Measurements from ENCODE around the gene SLC24A3. TPM values are rescaled to one million over a fixed set of nuclear protein-coding genes. Genes with fewer than 3 reads are reported as not detected.

Gene SLC24A3
- total and polyA plus RNA-seq, 9 donors, result 4.8 to 40.5 (median 18.6) TPM

DNA sequence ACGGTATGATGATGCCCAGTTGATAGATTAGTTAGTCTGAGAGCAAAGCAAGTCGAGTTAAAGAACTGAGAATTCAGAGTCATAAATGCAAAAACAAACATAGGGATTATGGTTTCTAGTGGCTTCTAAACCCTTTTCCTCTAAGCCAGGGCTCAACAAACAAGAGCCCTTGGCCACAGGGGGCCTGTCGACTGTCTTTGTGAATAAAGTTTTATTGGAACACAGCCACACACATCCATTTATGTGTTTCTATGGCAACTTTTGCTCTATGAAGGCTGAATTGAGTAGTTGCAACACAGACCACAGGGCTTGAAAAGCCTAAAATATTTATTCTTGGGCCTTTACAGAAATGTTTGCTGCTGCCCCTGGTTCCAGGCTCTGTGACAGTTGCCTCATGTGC is 76.2 kb downstream of the SLC24A3 start:
- Histone ChIP-seq H3K27me3 (no peaks in the 10 kb centered on the region), H3K4me1 (ENCODE audit: insufficient read depth) (peaks cover 23% of the 10 kb centered on the region), H3K27ac (peak overlapping the region in 1 of 2 donors; percentile 59), H3K4me3 (no peak overlapping the region), H3K36me3 (no peaks in the 10 kb centered on the region), H3K9me3 (no peaks in the 10 kb centered on the region)
- no peak for DNase-seq
- TF ChIP-seq EP300 (IDR thresholded peaks at IDR 0.05), result no peak
- no peak for TF ChIP-seq POLR2A (IDR thresholded peaks at IDR 0.05)
- TF ChIP-seq, protein P1, sequence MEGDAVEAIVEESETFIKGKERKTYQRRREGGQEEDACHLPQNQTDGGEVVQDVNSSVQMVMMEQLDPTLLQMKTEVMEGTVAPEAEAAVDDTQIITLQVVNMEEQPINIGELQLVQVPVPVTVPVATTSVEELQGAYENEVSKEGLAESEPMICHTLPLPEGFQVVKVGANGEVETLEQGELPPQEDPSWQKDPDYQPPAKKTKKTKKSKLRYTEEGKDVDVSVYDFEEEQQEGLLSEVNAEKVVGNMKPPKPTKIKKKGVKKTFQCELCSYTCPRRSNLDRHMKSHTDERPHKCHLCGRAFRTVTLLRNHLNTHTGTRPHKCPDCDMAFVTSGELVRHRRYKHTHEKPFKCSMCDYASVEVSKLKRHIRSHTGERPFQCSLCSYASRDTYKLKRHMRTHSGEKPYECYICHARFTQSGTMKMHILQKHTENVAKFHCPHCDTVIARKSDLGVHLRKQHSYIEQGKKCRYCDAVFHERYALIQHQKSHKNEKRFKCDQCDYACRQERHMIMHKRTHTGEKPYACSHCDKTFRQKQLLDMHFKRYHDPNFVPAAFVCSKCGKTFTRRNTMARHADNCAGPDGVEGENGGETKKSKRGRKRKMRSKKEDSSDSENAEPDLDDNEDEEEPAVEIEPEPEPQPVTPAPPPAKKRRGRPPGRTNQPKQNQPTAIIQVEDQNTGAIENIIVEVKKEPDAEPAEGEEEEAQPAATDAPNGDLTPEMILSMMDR (IDR thresholded peaks at IDR 0.05), result no peak
- 32 to 38% (median 33%) methylated on average over 3 of the region's 3 CpGs for WGBS, 3 donors
- intact Hi-C loops (cut with DNase I), result no loop called here

DNA sequence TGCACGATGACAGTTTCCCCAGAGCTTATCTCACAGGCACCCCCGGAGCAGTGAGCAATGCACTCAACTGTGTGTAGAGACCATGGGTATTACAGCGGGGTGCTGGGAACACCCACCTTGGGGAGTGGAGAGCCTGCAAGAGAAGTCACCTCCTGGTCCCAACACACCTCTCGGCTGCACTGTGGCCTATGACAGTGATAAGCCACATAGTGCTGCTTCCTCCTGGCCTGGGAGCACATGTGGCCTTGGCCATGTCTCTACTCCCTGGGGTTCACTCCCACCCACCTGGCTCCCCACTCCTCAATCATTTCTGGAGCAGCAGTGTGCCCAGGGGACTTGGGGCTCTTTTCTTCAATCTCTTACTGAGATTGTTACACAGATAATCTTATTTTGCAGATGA is 77.0 kb downstream of the SLC24A3 start:
- no peak for DNase-seq
- Histone ChIP-seq H3K36me3 (no peaks in the 10 kb centered on the region), H3K9me3 (no peaks in the 10 kb centered on the region), H3K4me3 (no peak overlapping the region), H3K4me1 (ENCODE audit: insufficient read depth) (peaks cover 18% of the 10 kb centered on the region), H3K27me3 (no peaks in the 10 kb centered on the region), H3K27ac (no peak overlapping the region)
- TF ChIP-seq, protein P1 (IDR thresholded peaks at IDR 0.05), result no peak
- TF ChIP-seq EP300 (IDR thresholded peaks at IDR 0.05) (no peak), POLR2A (IDR thresholded peaks at IDR 0.05) (no peak)
- WGBS, 3 donors, result 91 to 94% (median 94%) methylated on average over 4 of the region's 4 CpGs
- intact Hi-C loops (cut with DNase I), result no loop called here

DNA sequence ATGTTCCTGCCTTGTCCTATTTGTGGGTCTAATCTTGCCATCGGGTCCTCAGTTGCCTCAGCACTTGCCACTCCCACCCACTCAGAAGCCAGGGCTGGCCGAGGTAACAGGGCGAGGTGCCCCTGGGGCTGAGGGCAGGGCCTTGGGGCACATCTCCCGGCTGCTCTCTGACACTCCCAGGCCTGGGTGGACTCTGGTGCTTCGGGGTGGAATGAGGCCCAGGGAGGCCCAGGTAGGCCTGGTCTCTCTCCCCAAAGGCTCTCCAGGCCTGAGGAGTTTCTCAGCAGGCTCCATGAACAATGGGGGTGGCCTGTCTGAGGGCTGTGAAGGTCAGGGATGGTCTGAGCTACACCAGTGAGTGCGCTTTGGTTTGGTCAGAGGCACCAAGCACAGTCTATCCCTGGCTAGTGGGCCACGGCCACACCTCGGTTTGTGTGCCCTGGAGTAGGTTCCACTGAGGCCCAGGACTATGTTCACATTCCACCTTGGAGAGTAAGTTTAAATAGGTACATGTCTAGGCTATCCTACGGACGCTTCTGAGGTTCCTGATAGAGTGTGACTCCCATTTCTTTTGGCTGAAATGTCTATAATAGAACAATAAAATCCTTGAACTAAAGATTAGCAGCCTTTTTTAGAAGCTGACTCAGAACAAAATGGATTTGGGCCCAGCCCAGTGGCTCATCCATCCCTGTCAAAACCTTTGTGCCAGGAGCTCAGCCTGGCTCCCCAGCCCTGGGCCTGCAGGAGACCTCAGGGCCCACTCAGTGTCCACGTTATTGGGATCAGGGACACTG is 78.8 kb downstream of the SLC24A3 start:
- no peak for TF ChIP-seq EP300 (IDR thresholded peaks at IDR 0.05)
- TF ChIP-seq, protein P1 (IDR thresholded peaks at IDR 0.05), result no peak
- intact Hi-C loops (cut with DNase I), result no loop called here
- H3K27ac ChIP-seq, result peak overlapping the region in 1 of 2 donors; percentile 54

DNA sequence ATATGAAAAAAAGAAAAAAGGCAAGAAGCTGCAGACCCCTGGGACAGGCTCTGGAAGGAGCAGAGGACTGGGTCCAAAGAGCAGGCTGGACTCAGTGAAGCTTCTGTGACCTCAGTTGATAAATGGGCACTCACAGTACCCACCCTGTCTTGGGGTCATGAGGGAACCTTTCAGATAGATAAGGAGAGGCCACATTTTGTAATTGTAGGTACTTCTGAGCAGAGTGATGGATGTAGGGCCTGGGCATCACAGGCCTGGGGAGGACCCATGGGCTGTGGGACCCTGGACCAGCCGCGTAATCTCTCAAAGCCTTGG is 79.3 kb downstream of the SLC24A3 start:
- intact Hi-C loops (cut with DNase I), result no loop called here
- Histone ChIP-seq H3K4me3 (no peak overlapping the region), H3K4me1 (ENCODE audit: insufficient read depth) (peaks cover 8% of the 10 kb centered on the region), H3K27ac (peak overlapping the region in 1 of 2 donors; percentile 54), H3K36me3 (no peaks in the 10 kb centered on the region), H3K27me3 (no peaks in the 10 kb centered on the region), H3K9me3 (no peaks in the 10 kb centered on the region)
- WGBS, 3 donors, result 88 to 100% (median 100%) methylated on average over 2 of the region's 2 CpGs
- DNase-seq, result no peak
- TF ChIP-seq POLR2A (IDR thresholded peaks at IDR 0.05), result no peak
- TF ChIP-seq, protein P1 (IDR thresholded peaks at IDR 0.05), result no peak
- TF ChIP-seq EP300 (IDR thresholded peaks at IDR 0.05), result no peak

More for the DNA sequence above, 78.8 kb downstream of the SLC24A3 start:
- no peak overlapping the region for H3K4me3 ChIP-seq
- H3K9me3 ChIP-seq, result no peaks in the 10 kb centered on the region
- peak; percentile 48 to 61 (median 56) for DNase-seq
- no peaks in the 10 kb centered on the region for H3K36me3 ChIP-seq
- H3K27me3 ChIP-seq, result no peaks in the 10 kb centered on the region
- H3K4me1 ChIP-seq (ENCODE audit: insufficient read depth), result peaks cover 10% of the 10 kb centered on the region
- WGBS, 3 donors, result 71 to 83% (median 78%) methylated on average over 11 of the region's 11 CpGs
